GM23248 (cell line): ENCODE results near the gene CUTC.

Source experiments
- EZH2 ChIP-seq: fragments of 200-600 bp; sonication (generic); IDR thresholded peaks from 2 replicates; pipeline ENCODE4 v1.6.1; 2018; ENCODE audit warnings: antibody characterized with exemption, mild to moderate bottlenecking; ENCODE audit not compliant: insufficient read depth, poor library complexity, severe bottlenecking
- EZH2phosphoT487 ChIP-seq: fragments of 200-600 bp; sonication (generic); IDR thresholded peaks from 2 replicates; pipeline ENCODE4 v1.6.1; 2018; ENCODE audit warnings: antibody characterized with exemption, moderate library complexity, mild to moderate bottlenecking, low read depth; ENCODE audit not compliant: insufficient read depth

- TF ChIP-seq EZH2 = no peak
- TF ChIP-seq EZH2phosphoT487 = no peak
Measured at GRCh38 chr10:99748823-99749451, 16.9 kb downstream of the CUTC start.
